Caco-2 (cell line): ENCODE measurements around the gene EFNA3. TPM values are rescaled to one million over a fixed set of nuclear protein-coding genes. Genes with fewer than 3 reads are reported as not detected.

Experiments used
- BruUV-seq: library from RNA; stranded (reverse); fragments of 400-500 nt; replicated peaks from 2 replicates; lab custom pipeline; 2021; lab: Mats Ljungman, UMichigan
- CTCF ChIA-PET: fragments of 300-600 bp; sonication (Branson Sonifier 250); formaldehyde crosslinking; loops from one replicate; lab custom pipeline; 2022; ENCODE audit warnings: antibody characterized with exemption; lab: Charles Lee
- POLR2A ChIA-PET: fragments of 300-600 bp; sonication (Branson Sonifier 250); formaldehyde crosslinking; loops from one replicate; lab custom pipeline; 2022; ENCODE audit warnings: antibody characterized with exemption; lab: Charles Lee
- DNase-seq, 2 experiments: peaks; one replicate each; pipeline versions ENCODE4 v3.0.0 to v3.0.0-alpha.2; 2020 to 2022
- H3K27me3 ChIP-seq: replicated peaks from 2 replicates; pipeline ENCODE4 v1.6.0; 2011; ENCODE audit warnings: low read length; ENCODE audit not compliant: control insufficient read depth, insufficient read depth
- H3K36me3 ChIP-seq: 2 replicates; pipeline ENCODE4 v1.5.1; 2011; ENCODE audit warnings: low read length; ENCODE audit not compliant: control insufficient read depth, insufficient read depth
- H3K4me1 ChIP-seq: fragments of 250-450 bp; sonication (Bioruptor Pico); 2 replicates; pipeline ENCODE4 v1.5.1; 2020; ENCODE audit warnings: mild to moderate bottlenecking
- H3K4me3 ChIP-seq: 2 replicates; pipeline ENCODE4 v1.5.1; 2011; ENCODE audit warnings: low read depth, mild to moderate bottlenecking, control low read depth, low read length
- H3K9me3 ChIP-seq: fragments of 250-450 bp; sonication (Bioruptor Pico); 2 replicates; pipeline ENCODE4 v1.5.1; 2020; ENCODE audit warnings: mild to moderate bottlenecking, moderate library complexity
- H3K27ac Mint-ChIP-seq: one replicate; pipeline ENCODE4 v1.8.0; 2022; ENCODE audit warnings: mixed read lengths; ENCODE audit not compliant: unreplicated experiment
- H3K27me3 Mint-ChIP-seq: one replicate; pipeline ENCODE4 v1.8.0; 2022; ENCODE audit warnings: mixed read lengths; ENCODE audit not compliant: insufficient read depth, unreplicated experiment
- H3K36me3 Mint-ChIP-seq: one replicate; pipeline ENCODE4 v1.8.0; 2022; ENCODE audit warnings: mild to moderate bottlenecking, mixed read lengths; ENCODE audit not compliant: insufficient read depth, unreplicated experiment
- H3K4me1 Mint-ChIP-seq: one replicate; pipeline ENCODE4 v1.8.0; 2022; ENCODE audit warnings: low read depth, mixed read lengths; ENCODE audit not compliant: unreplicated experiment
- H3K4me3 Mint-ChIP-seq: one replicate; pipeline ENCODE4 v1.8.0; 2022; ENCODE audit warnings: mild to moderate bottlenecking, moderate library complexity, mixed read lengths; ENCODE audit not compliant: unreplicated experiment
- H3K9me3 Mint-ChIP-seq: one replicate; pipeline ENCODE4 v1.8.0; 2022; ENCODE audit warnings: mixed read lengths; ENCODE audit not compliant: unreplicated experiment
- CTCF ChIP-seq, 2 experiments: fragments of 200-600 bp in 1 of 2; IDR thresholded peaks; 1 replicate in 1 of 2; 2 replicates in 1 of 2; pipeline versions ENCODE4 v1.5.1 to v1.8.0; 2011 to 2022; ENCODE audit warnings: antibody characterized with exemption in 1 of 2, control low read depth in 1 of 2, inconsistent platforms in 1 of 2, low read depth in 1 of 2, low read length in 1 of 2, mild to moderate bottlenecking in 1 of 2, moderate library complexity in 1 of 2; ENCODE audit not compliant: insufficient read depth in 1 of 2, severe bottlenecking in 1 of 2, unreplicated experiment in 1 of 2
- intact Hi-C: fragments of 100-400 bp; cut with micrococcal nuclease; formaldehyde crosslinking; loops from one replicate; pipeline ENCODE4 v1.10.0; 2022; ENCODE audit not compliant: unreplicated experiment
- total RNA-seq: library from RNA; stranded (reverse); gene quantifications from 2 replicates; pipeline ENCODE4 v1.2.3, GENCODE V29; 2022

EFNA3 gene
- total RNA-seq, 1 experiment from 2014 or later: 3.5 TPM

GRCh38 chr1:155127105-155127966 is 48.7 kb downstream of the EFNA3 start, which contains the start of gene EFNA1:
Gene EFNA1, plus strand, starts transcription at chr1:155127876. Its CDS starts 102 bp downstream, at chr1:155127978.
- intact Hi-C loops: loop anchor here (5.0 kb wide), 1 partner anchor 125 kb away; the partner anchor contains the start of gene ZBTB7B
- BruUV-seq: no TSS peak

GRCh38 chr1:155127967-155128754 is 49.5 kb downstream of the EFNA3 start:
- Histone ChIP-seq H3K4me3 (peak overlapping the region; percentile 68), H3K27me3 (no peaks in the 10 kb centered on the region), H3K36me3 (peaks cover 5% of the 10 kb centered on the region), H3K4me1 (peaks cover 53% of the 10 kb centered on the region), H3K9me3 (no peaks in the 10 kb centered on the region)
- H3K9me3 Mint-ChIP-seq: no peaks in the 10 kb centered on the region
- BruUV-seq: no TSS peak
- peak overlapping the region; percentile 89 for H3K4me3 Mint-ChIP-seq
- H3K27ac Mint-ChIP-seq: peak overlapping the region; percentile 80
- CTCF ChIA-PET: interaction anchor here (0.7 to 3.7 kb wide), 4 partner anchors 37 to 65 kb away, joined by 3 to 16 read pairs (median 6); no protein-coding TSS in a partner anchor
- no peak for DNase-seq
- H3K36me3 Mint-ChIP-seq: peaks cover 49% of the 10 kb centered on the region
- H3K27me3 Mint-ChIP-seq: no peaks in the 10 kb centered on the region
- no peak for TF ChIP-seq CTCF (IDR thresholded peaks at IDR 0.05; ENCODE audit: insufficient read depth in 1 of 2, low read depth in 1 of 2, low read length in 1 of 2, severe bottlenecking in 1 of 2, unreplicated experiment in 1 of 2)
- peaks cover 45% of the 10 kb centered on the region for H3K4me1 Mint-ChIP-seq
- intact Hi-C loops: loop anchor here (5.0 kb wide), 1 partner anchor 126 kb away; the partner anchor contains the start of gene ZBTB7B
- POLR2A ChIA-PET: interaction anchor here (0.6 kb wide), 1 partner anchor 183 kb away, joined by 7 read pairs; no protein-coding TSS in a partner anchor

More at GRCh38 chr1:155127105-155127966, 48.7 kb downstream of the EFNA3 start, which contains the start of gene EFNA1:
- Histone ChIP-seq H3K9me3 (no peaks in the 10 kb centered on the region), H3K4me1 (peaks cover 53% of the 10 kb centered on the region), H3K4me3 (peak within 1 kb of the TSS; percentile 68), H3K36me3 (peaks cover 5% of the 10 kb centered on the region), H3K27me3 (no peaks in the 10 kb centered on the region)
- Mint-ChIP-seq H3K9me3 (no peaks in the 10 kb centered on the region), H3K27ac (peak within 1 kb of the TSS; percentile 80), H3K4me1 (peaks cover 42% of the 10 kb centered on the region), H3K27me3 (no peaks in the 10 kb centered on the region), H3K36me3 (peaks cover 46% of the 10 kb centered on the region), H3K4me3 (peak within 1 kb of the TSS; percentile 89)
- no peak for TF ChIP-seq CTCF (IDR thresholded peaks at IDR 0.05; ENCODE audit: insufficient read depth in 1 of 2, low read depth in 1 of 2, low read length in 1 of 2, severe bottlenecking in 1 of 2, unreplicated experiment in 1 of 2)
- CTCF ChIA-PET: interaction anchor here (0.7 to 3.7 kb wide), 7 partner anchors 8 to 45 kb away, joined by 3 to 16 read pairs (median 10); partner anchors contain the start of genes KRTCAP2 and SLC50A1
- DNase-seq: peak; percentile 82
- POLR2A ChIA-PET: interaction anchor here (0.5 to 1.7 kb wide), 4 partner anchors 8 to 1126 kb away, joined by 3 to 7 read pairs (median 4); partner anchors contain the start of gene SLC50A1
